Umbilical cord (tissue), 2 donors: ENCODE data around the gene TTC33. TPM values are rescaled to one million over a fixed set of nuclear protein-coding genes. Genes with fewer than 3 reads are reported as not detected.
"Not testable (repeated sequence)": the region's sequence is repeated elsewhere in the genome, so short reads cannot be mapped to it uniquely, and the experiment has no call there.

Experiments
- DNase-seq: peaks from one replicate; pipeline ENCODE4 v3.0.0-alpha.2; 2015; ENCODE audit warnings: low spot score
- total RNA-seq: library from RNA; depleted of rRNA; stranded (reverse); fragments of >200 nt; gene quantifications from one replicate; pipeline ENCODE4 v1.2.3, GENCODE V29; 2014; ENCODE audit warnings: low replicate concordance; ENCODE audit not compliant: insufficient read depth

TTC33 gene
- total RNA-seq, 1 donor from 2014 or later, result 31.5 TPM

GRCh38 chr5:40780199-40780598, 24.4 kb upstream of the TTC33 start:
- no peak for DNase-seq

GRCh38 chr5:40779561-40779960, 23.8 kb upstream of the TTC33 start:
- DNase-seq, result no peak

- DNase-seq, result no peak
These were observed 22.4 kb upstream of the TTC33 start for GRCh38 chr5:40778133-40778532.

GRCh38 chr5:40776658-40776977, 20.9 kb upstream of the TTC33 start:
- no peak for DNase-seq

- no peak for DNase-seq
These were observed 20.3 kb upstream of the TTC33 start for GRCh38 chr5:40775846-40776657.

- DNase-seq, result no peak
These were observed 19.5 kb upstream of the TTC33 start for GRCh38 chr5:40775085-40775845.

GRCh38 chr5:40774623-40775022, 18.9 kb upstream of the TTC33 start:
- no peak for DNase-seq

- DNase-seq, result no peak
These were observed 15.0 kb upstream of the TTC33 start for GRCh38 chr5:40770764-40771163.

GRCh38 chr5:40762705-40763104, 6.9 kb upstream of the TTC33 start:
- no peak for DNase-seq

- DNase-seq, result no peak
These were observed 1.6 kb upstream of the TTC33 start for GRCh38 chr5:40757400-40757799.

- DNase-seq, result peak; percentile 89
These were observed 711 bp downstream of the TTC33 start for GRCh38 chr5:40755093-40755406.

- DNase-seq, result peak; percentile 74
These were observed 1.2 kb downstream of the TTC33 start for GRCh38 chr5:40754381-40755092.

- no peak for DNase-seq
These were observed 9.1 kb downstream of the TTC33 start for GRCh38 chr5:40746703-40747102.

- no peak for DNase-seq
These were observed 12.0 kb downstream of the TTC33 start for GRCh38 chr5:40743771-40744170.

GRCh38 chr5:40738502-40738901, 17.3 kb downstream of the TTC33 start:
- no peak for DNase-seq

GRCh38 chr5:40736103-40736875, 19.5 kb downstream of the TTC33 start:
- DNase-seq, result peak; percentile 81

- DNase-seq, result no peak
These were observed 20.2 kb downstream of the TTC33 start for GRCh38 chr5:40735609-40736008.

- DNase-seq, result no peak
These were observed 20.8 kb downstream of the TTC33 start for GRCh38 chr5:40734986-40735385.

- peak; percentile 39 for DNase-seq
These were observed 21.7 kb downstream of the TTC33 start for GRCh38 chr5:40733879-40734563.

- no peak for DNase-seq
These were observed 22.3 kb downstream of the TTC33 start for GRCh38 chr5:40733434-40733833.

GRCh38 chr5:40722497-40722911, 33.3 kb downstream of the TTC33 start:
- DNase-seq, result not testable (repeated sequence)
